ENCODE data around the gene FAM110A.
"Not testable (repeated sequence)": the region's sequence is repeated elsewhere in the genome, so short reads cannot be mapped to it uniquely, and the experiment has no call there.

FAM110A gene

GRCh38 chr20:824490-824889 is 9.0 kb upstream of the FAM110A start:
- no peak for DNase-seq

- no peak for DNase-seq
These were observed 8.6 kb upstream of the FAM110A start for GRCh38 chr20:824916-825315.

- DNase-seq: no peak
These were observed 7.6 kb upstream of the FAM110A start for GRCh38 chr20:825710-826421.

GRCh38 chr20:826695-827323 is 6.7 kb upstream of the FAM110A start:
- no peak for DNase-seq

- not testable (repeated sequence) for DNase-seq
These were observed 5.5 kb upstream of the FAM110A start for GRCh38 chr20:827981-828380.

- DNase-seq: no peak
These were observed 4.5 kb upstream of the FAM110A start for GRCh38 chr20:828987-829386.

GRCh38 chr20:829551-829950 is 4.0 kb upstream of the FAM110A start:
- no peak for DNase-seq

- DNase-seq: no peak
These were observed 3.4 kb upstream of the FAM110A start for GRCh38 chr20:830011-830521.

- no peak for DNase-seq
These were observed 2.3 kb upstream of the FAM110A start for GRCh38 chr20:831251-831650.

GRCh38 chr20:831956-832355 is 1.6 kb upstream of the FAM110A start:
- DNase-seq: no peak

GRCh38 chr20:833121-833449 is 430 bp upstream of the FAM110A start:
- DNase-seq: no peak

- no peak for DNase-seq
These were observed 734 bp downstream of the FAM110A start for GRCh38 chr20:834151-834746.

- DNase-seq: no peak
These were observed 2.1 kb downstream of the FAM110A start for GRCh38 chr20:835608-836045.

- DNase-seq: no peak
These were observed 2.7 kb downstream of the FAM110A start for GRCh38 chr20:836190-836589.

- DNase-seq: no peak
These were observed 5.5 kb downstream of the FAM110A start for GRCh38 chr20:839015-839414.

- no peak for DNase-seq
These were observed 6.1 kb downstream of the FAM110A start for GRCh38 chr20:839626-840025.

- DNase-seq: no peak
These were observed 7.0 kb downstream of the FAM110A start for GRCh38 chr20:840503-840857.

GRCh38 chr20:840858-841567 is 7.5 kb downstream of the FAM110A start:
- no peak for DNase-seq

- DNase-seq: no peak
These were observed 8.3 kb downstream of the FAM110A start for GRCh38 chr20:841568-842546.

GRCh38 chr20:842547-842940 is 9.0 kb downstream of the FAM110A start:
- DNase-seq: no peak

- DNase-seq: no peak
These were observed 10.4 kb downstream of the FAM110A start for GRCh38 chr20:843912-844311.

- peak; percentile 92 for DNase-seq
These were observed 11.1 kb downstream of the FAM110A start for GRCh38 chr20:844473-845225.
